Measurements from ENCODE around the gene CLHC1. TPM values are rescaled to one million over a fixed set of nuclear protein-coding genes. Genes with fewer than 3 reads are reported as not detected.
"Not testable (repeated sequence)": the region's sequence is repeated elsewhere in the genome, so short reads cannot be mapped to it uniquely, and the experiment has no call there.

The CLHC1 gene
- polyA plus RNA-seq, 6 donors from 2014 or later: 0.90 to 3.5 (median 1.6) TPM; not detected in 1

DNA sequence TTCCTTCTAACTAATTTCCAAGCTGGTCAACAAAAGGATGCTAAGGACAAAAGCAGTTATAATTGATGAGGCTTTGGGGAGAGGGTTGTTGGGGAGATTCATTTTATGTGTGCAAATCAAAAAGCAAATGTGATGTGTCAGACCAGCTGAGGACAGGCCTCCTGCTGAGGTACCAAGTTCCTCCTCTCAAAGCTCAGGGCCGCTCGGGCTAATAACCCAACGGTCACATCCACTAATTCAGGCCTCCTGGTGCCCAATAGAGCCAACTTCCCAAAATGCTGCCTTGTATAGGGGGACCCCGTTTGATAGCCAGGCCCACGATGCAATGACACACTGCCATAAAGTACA lies 93.2 kb downstream of the CLHC1 start:
- Mint-ChIP-seq H3K4me1 (peaks cover 24 to 34% (median 28%) of the 10 kb centered on the region in 3 donors), H3K4me3 (peak overlapping the region in 1 of 8 donors; percentile 22), H3K9me3 (peaks cover 0 to 3% (median 0%) of the 10 kb centered on the region in 7 donors), H3K27me3 (peaks cover 4 to 8% (median 6%) of the 10 kb centered on the region in 3 donors), H3K36me3 (no peaks in the 10 kb centered on the region), H3K27ac (no peak overlapping the region)
- ATAC-seq (ENCODE audit: low read depth in 2 of 2): no peak
- DNase-seq: no peak

DNA sequence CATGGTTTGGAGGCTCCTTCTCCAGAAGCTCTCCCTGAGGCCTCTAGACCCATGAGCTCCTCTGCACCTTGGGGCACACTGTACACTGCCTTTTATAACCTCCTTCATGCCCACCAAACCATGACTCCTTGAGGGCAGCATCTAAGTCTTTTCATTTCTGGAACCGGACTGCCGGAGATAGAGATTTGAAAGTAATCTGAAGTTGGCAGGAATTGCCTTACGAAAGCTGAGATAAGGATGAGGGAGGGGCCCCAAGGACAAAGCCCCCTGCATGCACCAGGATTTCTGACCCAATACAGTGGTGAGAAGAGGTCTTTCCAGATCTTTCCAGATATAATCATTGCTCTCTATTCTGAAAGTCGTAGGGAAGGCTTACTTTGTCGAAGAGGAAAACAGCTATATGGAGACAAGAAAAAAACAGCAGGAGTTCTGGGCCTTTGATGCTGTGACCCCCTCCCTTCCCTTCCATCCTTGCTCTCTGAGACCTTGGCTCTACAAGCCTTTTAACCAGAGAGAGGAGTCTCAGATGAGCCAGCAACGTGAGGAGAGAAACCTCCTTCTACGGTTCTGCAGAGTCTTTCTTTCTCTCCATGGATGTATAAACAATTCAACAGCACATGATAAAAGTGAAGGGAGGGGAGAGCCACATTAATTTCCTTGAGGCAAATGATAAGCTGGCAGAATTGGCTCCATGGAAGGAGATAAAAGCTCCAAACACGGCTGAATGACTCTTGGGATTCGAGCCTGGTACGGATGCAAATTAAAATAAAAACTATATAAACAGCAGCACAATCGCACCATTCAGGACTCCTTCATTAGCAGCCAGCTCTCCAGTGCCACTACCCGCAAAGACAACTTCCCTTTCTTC lies 93.8 kb downstream of the CLHC1 start:
- H3K36me3 Mint-ChIP-seq: no peaks in the 10 kb centered on the region
- H3K4me3 Mint-ChIP-seq: peak overlapping the region in 1 of 8 donors; percentile 67
- H3K4me1 Mint-ChIP-seq: peaks cover 29 to 40% (median 34%) of the 10 kb centered on the region in 3 donors
- ATAC-seq (ENCODE audit: low read depth in 2 of 2): no peak
- no peak for DNase-seq
- peaks cover 4 to 8% (median 6%) of the 10 kb centered on the region in 3 donors for H3K27me3 Mint-ChIP-seq
- peak overlapping the region in 1 of 6 donors; percentile 60 for H3K27ac Mint-ChIP-seq
- H3K9me3 Mint-ChIP-seq: peaks cover 0 to 3% (median 0%) of the 10 kb centered on the region in 7 donors

DNA sequence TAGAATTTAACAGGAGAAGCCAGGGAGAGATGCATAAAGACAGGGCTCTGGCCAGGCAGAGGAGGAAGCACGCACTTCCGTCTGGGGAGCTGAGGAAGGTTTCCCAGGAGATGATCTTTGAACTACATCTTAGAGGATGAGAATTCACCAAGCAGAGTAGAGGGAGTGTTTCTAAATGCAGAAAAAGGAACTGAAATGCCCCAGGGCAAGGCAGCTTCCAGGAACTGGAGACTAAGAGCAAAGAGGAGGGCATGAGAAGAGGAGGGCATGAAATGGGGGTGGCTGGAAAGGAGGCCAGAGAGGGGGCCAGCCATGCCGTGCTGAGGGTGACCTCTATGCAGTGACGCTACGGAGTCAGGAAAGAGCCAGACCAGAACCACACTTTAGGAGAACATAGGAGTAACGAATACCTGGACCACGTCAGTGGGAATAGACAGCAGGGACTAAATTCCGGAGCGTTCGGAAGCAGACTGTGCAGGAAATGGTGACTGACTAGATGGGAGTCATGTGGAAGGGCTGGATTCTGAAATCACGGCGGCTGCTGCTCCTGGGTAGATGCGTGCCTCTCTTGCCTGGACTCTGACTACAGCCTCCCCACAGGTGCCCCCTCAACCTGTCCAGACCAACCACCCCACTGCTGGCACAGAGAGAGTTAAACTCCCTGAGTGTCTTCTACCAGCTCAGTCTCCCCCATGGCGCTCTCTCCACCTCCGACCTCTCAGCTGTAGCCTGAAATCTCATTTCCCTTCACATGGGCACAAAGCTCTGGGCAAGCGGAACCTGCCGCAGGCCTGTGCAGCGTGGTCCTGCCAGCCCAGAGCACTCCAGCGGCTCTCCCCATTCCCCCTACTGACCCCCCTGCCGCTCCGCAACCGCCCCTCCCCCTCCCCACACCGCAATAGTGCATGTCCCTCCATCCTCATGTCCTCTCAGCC lies 94.8 kb downstream of the CLHC1 start:
- Mint-ChIP-seq H3K27ac (peak overlapping the region in 2 of 6 donors; percentile 44 to 60), H3K4me1 (peaks cover 29 to 44% (median 35%) of the 10 kb centered on the region in 3 donors), H3K4me3 (peak overlapping the region in 1 of 8 donors; percentile 67), H3K36me3 (no peaks in the 10 kb centered on the region), H3K9me3 (peaks cover 0 to 3% (median 0%) of the 10 kb centered on the region in 7 donors), H3K27me3 (peaks cover 0 to 8% (median 0%) of the 10 kb centered on the region in 3 donors)
- DNase-seq: no peak
- ATAC-seq (ENCODE audit: low read depth in 2 of 2): no peak

DNA sequence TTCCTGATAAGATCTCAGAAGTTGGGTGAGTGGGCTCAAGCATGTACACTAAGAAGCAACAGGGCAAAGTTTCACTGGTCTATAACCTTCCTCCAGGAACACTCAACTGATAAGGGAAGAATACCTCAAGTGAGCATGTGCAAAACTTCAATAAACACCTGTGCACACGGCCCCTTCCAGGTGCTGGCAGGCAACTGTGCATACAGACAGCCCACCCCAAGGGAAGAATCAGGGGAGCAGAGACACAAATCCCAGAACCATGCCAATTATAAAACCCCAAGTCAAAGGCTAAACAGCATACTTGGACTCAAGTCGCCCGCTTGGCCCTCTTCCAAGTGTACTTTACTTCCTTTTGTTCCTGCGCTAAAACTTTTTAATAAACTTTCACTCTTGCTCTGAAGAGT lies 96.0 kb downstream of the CLHC1 start:
- peaks cover 0 to 3% (median 0%) of the 10 kb centered on the region in 7 donors for H3K9me3 Mint-ChIP-seq
- ATAC-seq (ENCODE audit: low read depth in 2 of 2) (no peak), DNase-seq (no peak)
- no peaks in the 10 kb centered on the region for H3K36me3 Mint-ChIP-seq
- H3K27ac Mint-ChIP-seq: peak overlapping the region in 2 of 6 donors; percentile 15 to 59
- H3K4me3 Mint-ChIP-seq: peak overlapping the region in 1 of 8 donors; percentile 51
- H3K27me3 Mint-ChIP-seq: peaks cover 0 to 5% (median 0%) of the 10 kb centered on the region in 3 donors
- peaks cover 29 to 44% (median 35%) of the 10 kb centered on the region in 3 donors for H3K4me1 Mint-ChIP-seq

DNA sequence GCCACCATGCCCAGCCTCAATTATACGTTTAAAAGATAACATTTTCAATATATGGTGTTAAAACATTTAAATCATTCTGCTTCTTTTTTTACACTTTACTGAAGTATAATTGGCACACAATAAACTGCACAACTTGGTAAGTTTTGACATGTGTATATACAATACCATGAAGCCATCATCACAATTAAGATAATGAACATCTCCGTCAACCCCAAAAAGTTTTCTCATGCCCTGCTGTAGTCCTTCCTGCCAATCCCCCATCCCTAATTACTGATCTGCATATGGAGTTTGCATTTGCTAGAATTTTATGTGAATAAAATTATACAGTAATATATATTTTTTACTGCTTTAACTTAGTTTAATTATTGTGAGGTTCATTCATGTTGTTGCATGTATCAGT lies 96.6 kb downstream of the CLHC1 start:
- ATAC-seq (ENCODE audit: low read depth in 2 of 2) (no peak), DNase-seq (no peak)
- Mint-ChIP-seq H3K36me3 (no peaks in the 10 kb centered on the region), H3K27me3 (no peaks in the 10 kb centered on the region), H3K9me3 (peaks cover 0 to 3% (median 0%) of the 10 kb centered on the region in 7 donors), H3K4me1 (peaks cover 29 to 44% (median 35%) of the 10 kb centered on the region in 3 donors), H3K4me3 (no peak overlapping the region), H3K27ac (peak overlapping the region in 1 of 6 donors; percentile 24)

DNA sequence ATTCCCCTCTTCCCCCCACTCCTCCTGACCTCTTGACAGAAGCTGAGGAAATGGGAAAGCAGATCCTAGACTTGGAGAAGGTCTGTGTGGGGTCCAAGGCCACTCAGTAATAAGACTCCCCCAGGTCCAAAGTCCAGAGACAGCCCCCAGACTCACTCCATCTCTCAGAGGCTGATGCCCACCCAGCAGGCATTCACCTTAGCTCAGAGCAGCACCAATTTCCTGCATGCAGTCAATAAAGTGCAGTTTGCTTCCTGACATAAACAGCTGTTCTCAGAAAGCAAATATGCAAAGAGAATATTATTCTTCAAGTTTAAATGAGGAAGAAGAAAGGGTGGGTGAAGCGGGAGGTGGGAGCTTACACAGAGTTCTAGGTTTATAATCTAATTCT lies 97.8 kb downstream of the CLHC1 start:
- Mint-ChIP-seq H3K9me3 (peaks cover 0 to 3% (median 0%) of the 10 kb centered on the region in 7 donors), H3K27ac (peak overlapping the region; percentile 94 to 99 (median 98)), H3K27me3 (no peaks in the 10 kb centered on the region), H3K4me1 (peaks cover 29 to 44% (median 35%) of the 10 kb centered on the region in 3 donors), H3K36me3 (no peaks in the 10 kb centered on the region), H3K4me3 (peak overlapping the region; percentile 76 to 97 (median 94))
- peak; percentile 36 for DNase-seq
- ATAC-seq (ENCODE audit: low read depth in 2 of 2): peak; percentile 47 to 53

DNA sequence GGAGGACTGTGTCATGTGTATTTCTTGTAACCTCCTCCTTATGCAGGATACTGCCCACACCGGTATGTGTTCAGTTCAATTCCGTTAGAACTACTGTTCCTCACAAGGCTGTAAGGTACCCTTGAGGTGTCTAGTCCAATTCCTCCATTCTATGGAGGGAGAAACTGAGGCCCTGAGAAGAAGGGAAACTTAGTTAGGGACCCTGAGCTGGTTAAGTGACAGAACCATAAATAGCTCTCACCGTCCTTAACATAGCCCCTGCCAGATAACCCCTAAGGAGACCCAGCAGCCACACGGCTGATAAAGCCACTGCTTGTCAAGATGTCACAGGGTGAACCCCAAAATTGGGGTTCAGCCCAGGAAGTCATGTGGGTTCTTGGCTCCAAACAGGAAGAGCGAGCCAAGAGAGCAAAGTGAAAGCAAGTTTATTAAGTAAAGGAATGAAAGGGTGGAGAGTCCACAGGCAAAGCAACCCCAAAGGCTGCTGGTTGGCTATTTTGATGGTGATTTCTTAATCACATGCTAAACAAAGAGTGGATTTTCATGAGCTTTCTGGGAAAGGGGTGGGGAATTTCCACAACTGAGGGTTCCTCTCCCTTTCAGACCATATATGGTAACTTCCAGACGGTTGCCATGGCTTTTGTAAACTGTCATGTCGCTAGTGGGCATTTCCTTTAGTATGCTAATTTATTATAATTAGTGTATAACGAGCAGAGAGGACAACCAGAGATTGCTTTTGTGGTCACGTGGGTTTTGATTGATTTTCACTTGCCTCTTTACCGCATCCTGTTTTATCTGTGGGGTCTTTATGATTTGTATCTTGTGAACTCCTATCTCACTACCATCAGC lies 98.4 kb downstream of the CLHC1 start:
- H3K36me3 Mint-ChIP-seq: no peaks in the 10 kb centered on the region
- H3K4me1 Mint-ChIP-seq: peaks cover 29 to 44% (median 35%) of the 10 kb centered on the region in 3 donors
- peak overlapping the region; percentile 94 to 99 (median 98) for H3K27ac Mint-ChIP-seq
- ATAC-seq (ENCODE audit: low read depth in 2 of 2) (peak; percentile 87 to 90), DNase-seq (peak; percentile 65)
- peak overlapping the region; percentile 76 to 97 (median 94) for H3K4me3 Mint-ChIP-seq
- H3K27me3 Mint-ChIP-seq: no peaks in the 10 kb centered on the region
- H3K9me3 Mint-ChIP-seq: peaks cover 0 to 3% (median 0%) of the 10 kb centered on the region in 7 donors

DNA sequence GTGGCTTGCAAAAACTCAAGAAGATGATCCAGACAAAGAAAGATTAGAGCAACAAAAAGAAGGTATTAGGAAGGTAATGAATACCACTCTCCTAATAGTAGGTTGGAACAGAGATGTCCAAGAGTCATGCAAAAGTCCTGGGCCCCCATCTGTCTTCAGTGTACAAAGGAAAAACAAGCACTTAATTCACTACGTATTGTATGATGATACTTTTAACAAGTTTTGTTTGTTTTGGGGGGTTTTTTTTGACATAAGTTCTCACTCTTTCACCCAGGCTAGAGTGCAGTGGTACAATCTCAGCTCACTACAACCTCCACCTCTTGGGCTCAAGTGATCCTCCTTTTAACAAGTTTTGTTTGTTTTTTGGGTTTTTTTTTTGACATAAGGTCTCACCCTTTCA lies 101.2 kb downstream of the CLHC1 start:
- DNase-seq: no peak
- Mint-ChIP-seq H3K4me3 (no peak overlapping the region), H3K27ac (peak overlapping the region in 2 of 6 donors; percentile 49 to 64), H3K4me1 (peaks cover 14 to 23% (median 15%) of the 10 kb centered on the region in 3 donors), H3K27me3 (no peaks in the 10 kb centered on the region), H3K36me3 (no peaks in the 10 kb centered on the region), H3K9me3 (peaks cover 0 to 5% (median 0%) of the 10 kb centered on the region in 7 donors)
- ATAC-seq (ENCODE audit: low read depth in 2 of 2): no peak

DNA sequence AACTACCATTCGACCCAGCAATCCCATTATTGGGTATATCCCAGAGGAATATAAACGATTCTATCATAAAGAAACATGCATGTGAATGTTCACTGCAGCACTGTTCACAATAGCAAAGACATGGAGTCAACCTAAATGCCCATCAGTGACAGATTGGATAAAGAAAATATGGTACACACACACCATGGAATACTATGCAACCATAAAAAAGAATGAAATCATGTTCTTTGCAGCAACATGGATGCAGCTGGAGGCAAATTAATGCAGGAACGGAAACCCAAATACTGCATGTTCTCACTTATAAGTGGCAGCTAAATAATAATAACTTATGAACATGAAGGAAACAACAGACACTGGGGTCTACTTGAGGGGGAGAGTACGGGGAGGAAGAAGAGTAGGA lies 105.5 kb downstream of the CLHC1 start:
- H3K27ac Mint-ChIP-seq; ATAC-seq (ENCODE audit: low read depth in 2 of 2); H3K27me3 Mint-ChIP-seq; DNase-seq; H3K4me3 Mint-ChIP-seq; H3K4me1 Mint-ChIP-seq; H3K9me3 Mint-ChIP-seq; H3K36me3 Mint-ChIP-seq: not testable (repeated sequence)

Other genes starting within 250 kb of the CLHC1 start
- 10 to 100 TPM; 41.3 to 57.8 (median 53.0) TPM for gene RTN4, start 181.8 kb downstream of the CLHC1 start, polyA plus RNA-seq (ENCODE audit: low read depth in 6 of 6)
- gene RPS27A, start 395 bp upstream of the CLHC1 start, polyA plus RNA-seq (ENCODE audit: low read depth in 6 of 6): 1,000 to 10,000 TPM; 1,837 to 3,584 (median 3,029) TPM
- gene MTIF2, start 36.9 kb upstream of the CLHC1 start, polyA plus RNA-seq (ENCODE audit: low read depth in 6 of 6): 10 to 100 TPM in 5 of 6 donors, 1 to 10 TPM in 1; 7.3 to 23.2 (median 16.5) TPM
- 1 to 10 TPM; 1.3 to 5.0 (median 2.8) TPM for gene CCDC88A, start 187.6 kb upstream of the CLHC1 start, polyA plus RNA-seq (ENCODE audit: low read depth in 6 of 6)

All from naive B cell (primary cell).